H9 (cell line): Measurements from ENCODE around the gene CCSER2. TPM values are rescaled to one million over a fixed set of nuclear protein-coding genes. Genes with fewer than 3 reads are reported as not detected.

ENCODE experiments used
- DNase-seq: peaks from one replicate; pipeline ENCODE4 v3.0.0-alpha.2; 2017
- H2AFZ ChIP-seq: one replicate; pipeline ENCODE4 v1.6.1; 2013; ENCODE audit warnings: mild to moderate bottlenecking, low read length, control low read depth, moderate library complexity
- H2AK5ac ChIP-seq: 2 replicates; pipeline ENCODE4 v1.6.1; 2013; ENCODE audit warnings: low read length, control low read depth, mixed read lengths; ENCODE audit not compliant: insufficient read length
- H2BK120ac ChIP-seq: one replicate; pipeline ENCODE4 v1.6.1; 2013; ENCODE audit warnings: low read depth, mild to moderate bottlenecking, low read length, control low read depth, inconsistent platforms; ENCODE audit not compliant: poor library complexity, severe bottlenecking
- H2BK12ac ChIP-seq: 2 replicates; pipeline ENCODE4 v1.6.1; 2013; ENCODE audit warnings: low read length, control low read depth, mixed read lengths, low read depth; ENCODE audit not compliant: insufficient read length
- H2BK15ac ChIP-seq: 2 replicates; pipeline ENCODE4 v1.6.1; 2013; ENCODE audit warnings: low read depth, low read length, control low read depth
- H2BK20ac ChIP-seq: one replicate; pipeline ENCODE4 v1.6.1; 2013; ENCODE audit warnings: low read depth, mild to moderate bottlenecking, low read length, control low read depth, inconsistent platforms; ENCODE audit not compliant: poor library complexity, severe bottlenecking
- H2BK5ac ChIP-seq: 2 replicates; pipeline ENCODE4 v1.6.1; 2013; ENCODE audit warnings: low read length, control low read depth, mixed read lengths; ENCODE audit not compliant: insufficient read length
- H3K14ac ChIP-seq: 2 replicates; pipeline ENCODE4 v1.6.1; 2013; ENCODE audit warnings: low read length, control low read depth; ENCODE audit not compliant: insufficient read depth
- H3K18ac ChIP-seq: 2 replicates; pipeline ENCODE4 v1.6.1; 2013; ENCODE audit warnings: low read depth, mild to moderate bottlenecking, mixed read lengths, low read length, control low read depth; ENCODE audit not compliant: insufficient read length
- H3K23ac ChIP-seq: 2 replicates; pipeline ENCODE4 v1.6.1; 2013; ENCODE audit warnings: low read length, control low read depth, mixed read lengths, low read depth; ENCODE audit not compliant: insufficient read length
- H3K23me2 ChIP-seq: 2 replicates; pipeline ENCODE4 v1.6.1; 2013; ENCODE audit warnings: low read depth, mild to moderate bottlenecking, mixed read lengths, low read length, control low read depth; ENCODE audit not compliant: insufficient read length, poor library complexity, severe bottlenecking
- H3K27ac ChIP-seq: 2 replicates; pipeline ENCODE4 v1.5.1; 2013; ENCODE audit warnings: low read length, control low read depth, mixed read lengths, low read depth; ENCODE audit not compliant: insufficient read length
- H3K27me3 ChIP-seq: 2 replicates; pipeline ENCODE4 v1.6.1; 2013; ENCODE audit warnings: low read length, control low read depth, inconsistent platforms; ENCODE audit not compliant: insufficient read depth
- H3K4ac ChIP-seq: 2 replicates; pipeline ENCODE4 v1.6.1; 2013; ENCODE audit warnings: low read depth, mild to moderate bottlenecking, control low read depth, inconsistent platforms, low read length, moderate library complexity
- H3K4me1 ChIP-seq: 2 replicates; pipeline ENCODE4 v1.6.1; 2013; ENCODE audit warnings: low read length, control low read depth, inconsistent platforms; ENCODE audit not compliant: insufficient read depth
- H3K4me2 ChIP-seq: 2 replicates; pipeline ENCODE4 v1.6.1; 2013; ENCODE audit warnings: low read length, control low read depth, mixed read lengths; ENCODE audit not compliant: insufficient read length, insufficient read depth
- H3K56ac ChIP-seq: 2 replicates; pipeline ENCODE4 v1.6.1; 2013; ENCODE audit warnings: low read depth, mild to moderate bottlenecking, mixed read lengths, low read length, control low read depth; ENCODE audit not compliant: insufficient read length
- H3K79me1 ChIP-seq: 2 replicates; pipeline ENCODE4 v1.6.1; 2013; ENCODE audit warnings: low read depth, mild to moderate bottlenecking, moderate library complexity, low read length, control low read depth, inconsistent platforms; ENCODE audit not compliant: insufficient read depth, poor library complexity, severe bottlenecking
- H3K79me2 ChIP-seq: 2 replicates; pipeline ENCODE4 v1.6.1; 2013; ENCODE audit warnings: low read length, control low read depth, inconsistent platforms; ENCODE audit not compliant: insufficient read depth
- H3K9ac ChIP-seq: 2 replicates; pipeline ENCODE4 v1.6.1; 2013; ENCODE audit warnings: low read length, control low read depth, mixed read lengths; ENCODE audit not compliant: insufficient read length; ENCODE audit errors: extremely low read depth
- H3K9me3 ChIP-seq: one replicate; pipeline ENCODE4 v1.6.1; 2013; ENCODE audit warnings: low read depth, low read length, inconsistent platforms; ENCODE audit not compliant: control insufficient read depth
- H3T11ph ChIP-seq: one replicate; pipeline ENCODE4 v1.6.1; 2013; ENCODE audit warnings: mild to moderate bottlenecking, low read length, control low read depth, inconsistent platforms
- H4K20me1 ChIP-seq: one replicate; pipeline ENCODE4 v1.6.1; 2013; ENCODE audit not compliant: control insufficient read depth, insufficient read length, insufficient read depth
- H4K5ac ChIP-seq: 2 replicates; pipeline ENCODE4 v1.6.1; 2013; ENCODE audit warnings: low read depth, mild to moderate bottlenecking, mixed read lengths, low read length, control low read depth; ENCODE audit not compliant: insufficient read length
- H4K8ac ChIP-seq: replicated peaks from 2 replicates; pipeline ENCODE4 v1.6.1; 2013; ENCODE audit warnings: low read length, control low read depth, mixed read lengths, low read depth; ENCODE audit not compliant: insufficient read length
- H4K91ac ChIP-seq: 2 replicates; pipeline ENCODE4 v1.6.1; 2013; ENCODE audit warnings: low read depth, mild to moderate bottlenecking, moderate library complexity, mixed read lengths, low read length, control low read depth; ENCODE audit not compliant: insufficient read length
- H3K27ac Mint-ChIP-seq, 3 experiments: 2 replicates in 2 of 3; 3 replicates in 1 of 3; pipeline ENCODE4 v1.8.0; 2020 to 2021; ENCODE audit warnings: mixed read lengths in 3 of 3, mild to moderate bottlenecking in 1 of 3, moderate library complexity in 1 of 3
- H3K27me3 Mint-ChIP-seq: 2 replicates; pipeline ENCODE4 v1.8.0; 2021; ENCODE audit warnings: low read depth, mild to moderate bottlenecking, moderate library complexity, mixed read lengths
- H3K36me3 Mint-ChIP-seq, 3 experiments: 2 replicates in 2 of 3; 3 replicates in 1 of 3; pipeline ENCODE4 v1.8.0; 2020 to 2021; ENCODE audit warnings: low read depth in 3 of 3, mixed read lengths in 3 of 3; ENCODE audit not compliant: insufficient read depth in 1 of 3
- H3K4me1 Mint-ChIP-seq, 2 experiments: 2 replicates each; pipeline ENCODE4 v1.8.0; 2020; ENCODE audit warnings: mixed read lengths in 2 of 2
- H3K4me3 Mint-ChIP-seq, 2 experiments: 2 replicates in 1 of 2; 3 replicates in 1 of 2; pipeline ENCODE4 v1.8.0; 2020 to 2021; ENCODE audit warnings: mild to moderate bottlenecking in 2 of 2, mixed read lengths in 2 of 2, moderate library complexity in 1 of 2
- H3K9me3 Mint-ChIP-seq, 2 experiments: 2 replicates in 1 of 2; 3 replicates in 1 of 2; pipeline ENCODE4 v1.8.0; 2020; ENCODE audit warnings: mild to moderate bottlenecking in 2 of 2, mixed read lengths in 2 of 2, moderate library complexity in 1 of 2
- WGBS: extraction: QIAGEN DNeasy Blood & Tissue Kit; methylation state at CpG from one replicate; pipeline ENCODE4 v1.1.7; 2013; ENCODE audit warnings: missing lambda C conversion rate, low lambda C conversion rate, mixed read lengths; ENCODE audit not compliant: insufficient read length; ENCODE audit errors: extremely low coverage; 5-methylcytosine and 5-hydroxymethylcytosine counted together
- total RNA-seq: library from RNA; stranded (reverse); gene quantifications from 2 replicates; pipeline ENCODE4 v1.2.1, GENCODE V29; 2021
- TF ChIP-seq, protein P1 (sequence below): fragments of 200-600 bp; sonication (generic); conservative IDR thresholded peaks from 3 replicates; pipeline ENCODE4 v1.8.0; 2021; ENCODE audit warnings: antibody characterized with exemption, mild to moderate bottlenecking

CCSER2 gene
- total RNA-seq, 1 experiment from 2014 or later = 22.2 TPM

DNA sequence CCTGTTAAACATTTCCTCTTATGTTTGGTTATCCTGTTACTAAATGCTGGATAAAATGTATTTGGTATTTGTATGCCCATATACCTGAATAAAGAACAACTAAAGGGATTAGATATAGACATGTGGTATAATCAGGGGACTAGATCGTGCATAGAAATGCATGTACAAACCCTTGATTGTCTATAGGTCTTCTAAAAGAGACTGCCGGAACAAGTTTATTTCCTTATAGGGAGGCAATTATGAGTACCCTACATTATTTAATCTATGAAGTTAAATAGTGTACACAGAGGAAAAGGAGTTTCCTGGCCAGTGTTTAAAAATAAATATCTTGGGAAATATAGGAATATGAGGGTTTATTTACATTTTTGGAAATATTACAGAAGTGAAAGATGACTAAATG, 44.6 kb downstream of the CCSER2 start:
- H4K20me1 ChIP-seq = no peaks in the 10 kb centered on the region
- peaks cover 3% of the 10 kb centered on the region; the same call in 1 of the 2 replicates for H3K79me2 ChIP-seq

More for the DNA sequence above, 44.6 kb downstream of the CCSER2 start:
- H3K27ac Mint-ChIP-seq = no peak overlapping the region
- no peak overlapping the region for H4K5ac ChIP-seq
- no peak overlapping the region for H3T11ph ChIP-seq
- H2AFZ ChIP-seq = no peak overlapping the region
- no peak overlapping the region for H3K4me3 Mint-ChIP-seq
- H3K27me3 ChIP-seq = no peaks in the 10 kb centered on the region
- no peak overlapping the region for H4K91ac ChIP-seq
- no peak overlapping the region for H3K27ac ChIP-seq
- H3K9me3 Mint-ChIP-seq = no peaks in the 10 kb centered on the region
- H3K14ac ChIP-seq = no peak overlapping the region
- H2BK20ac ChIP-seq = no peak overlapping the region
- no peaks in the 10 kb centered on the region; a peak in 1 of 4 replicates for H3K4me1 Mint-ChIP-seq
- H3K27me3 Mint-ChIP-seq = no peaks in the 10 kb centered on the region
- peaks cover 0 to 21% (median 13%) of the 10 kb centered on the region in 3 experiments; a peak in 5 of 7 replicates for H3K36me3 Mint-ChIP-seq
- H3K4me1 ChIP-seq = no peaks in the 10 kb centered on the region
- H2AK5ac ChIP-seq = no peak overlapping the region
- no peak overlapping the region for H3K56ac ChIP-seq
- H3K4ac ChIP-seq = no peak overlapping the region
- no peaks in the 10 kb centered on the region for H3K23me2 ChIP-seq
- DNase-seq = no peak
- H2BK120ac ChIP-seq = no peak overlapping the region
- H2BK5ac ChIP-seq = no peak overlapping the region
- WGBS = no CpG with 5 or more reads among the region's 2 CpGs
- no peak overlapping the region for H3K4me2 ChIP-seq
- H2BK15ac ChIP-seq = no peak overlapping the region
- no peak overlapping the region for H4K8ac ChIP-seq
- H3K9ac ChIP-seq = no peak overlapping the region
- TF ChIP-seq, protein P1, sequence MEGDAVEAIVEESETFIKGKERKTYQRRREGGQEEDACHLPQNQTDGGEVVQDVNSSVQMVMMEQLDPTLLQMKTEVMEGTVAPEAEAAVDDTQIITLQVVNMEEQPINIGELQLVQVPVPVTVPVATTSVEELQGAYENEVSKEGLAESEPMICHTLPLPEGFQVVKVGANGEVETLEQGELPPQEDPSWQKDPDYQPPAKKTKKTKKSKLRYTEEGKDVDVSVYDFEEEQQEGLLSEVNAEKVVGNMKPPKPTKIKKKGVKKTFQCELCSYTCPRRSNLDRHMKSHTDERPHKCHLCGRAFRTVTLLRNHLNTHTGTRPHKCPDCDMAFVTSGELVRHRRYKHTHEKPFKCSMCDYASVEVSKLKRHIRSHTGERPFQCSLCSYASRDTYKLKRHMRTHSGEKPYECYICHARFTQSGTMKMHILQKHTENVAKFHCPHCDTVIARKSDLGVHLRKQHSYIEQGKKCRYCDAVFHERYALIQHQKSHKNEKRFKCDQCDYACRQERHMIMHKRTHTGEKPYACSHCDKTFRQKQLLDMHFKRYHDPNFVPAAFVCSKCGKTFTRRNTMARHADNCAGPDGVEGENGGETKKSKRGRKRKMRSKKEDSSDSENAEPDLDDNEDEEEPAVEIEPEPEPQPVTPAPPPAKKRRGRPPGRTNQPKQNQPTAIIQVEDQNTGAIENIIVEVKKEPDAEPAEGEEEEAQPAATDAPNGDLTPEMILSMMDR = no peak
- no peaks in the 10 kb centered on the region for H3K79me1 ChIP-seq
- H3K23ac ChIP-seq = no peak overlapping the region
- no peak overlapping the region for H3K18ac ChIP-seq
- no peaks in the 10 kb centered on the region for H3K9me3 ChIP-seq
- H2BK12ac ChIP-seq = no peak overlapping the region
